Femur (tissue), 1 donor: ENCODE data around the gene SARS2.
A peak's percentile ranks its signal among the peaks of the same experiment; 100 is the strongest.
"Not testable (repeated sequence)": the region's sequence is repeated elsewhere in the genome, so short reads cannot be mapped to it uniquely, and the experiment has no call there.

Experiments used
- DNase-seq: peaks from one replicate; pipeline ENCODE4 v3.0.0-alpha.2; 2017

The SARS2 gene

DNA sequence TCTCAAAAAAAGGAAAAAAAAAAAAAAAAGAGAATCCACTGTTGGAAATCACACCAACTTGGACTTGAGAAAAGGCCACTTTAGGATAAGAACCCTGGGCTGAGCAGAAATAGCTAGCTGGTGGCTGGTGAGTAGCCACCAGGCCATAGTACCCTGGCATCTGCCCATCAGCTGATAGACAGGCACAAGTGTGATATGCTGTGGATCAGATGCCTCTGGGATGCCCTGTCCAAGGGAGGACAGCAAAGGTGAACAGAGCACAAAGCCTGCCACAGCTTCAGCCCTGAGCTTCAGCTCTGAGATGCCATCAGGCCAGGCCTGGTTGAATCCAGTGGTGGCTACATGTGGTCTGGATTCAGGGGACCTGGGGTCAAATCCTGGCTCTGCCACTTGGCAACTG is 39.9 kb downstream of the SARS2 start:
- no peak for DNase-seq

GRCh38 chr19:38889803-38890202 is 40.8 kb downstream of the SARS2 start:
- DNase-seq, result no peak

GRCh38 chr19:38888876-38889275 is 41.7 kb downstream of the SARS2 start:
- no peak for DNase-seq

- not testable (repeated sequence) for DNase-seq
Observed at GRCh38 chr19:38884691-38885090, 45.9 kb downstream of the SARS2 start.

GRCh38 chr19:38883286-38883685 is 47.3 kb downstream of the SARS2 start:
- DNase-seq, result no peak

DNA sequence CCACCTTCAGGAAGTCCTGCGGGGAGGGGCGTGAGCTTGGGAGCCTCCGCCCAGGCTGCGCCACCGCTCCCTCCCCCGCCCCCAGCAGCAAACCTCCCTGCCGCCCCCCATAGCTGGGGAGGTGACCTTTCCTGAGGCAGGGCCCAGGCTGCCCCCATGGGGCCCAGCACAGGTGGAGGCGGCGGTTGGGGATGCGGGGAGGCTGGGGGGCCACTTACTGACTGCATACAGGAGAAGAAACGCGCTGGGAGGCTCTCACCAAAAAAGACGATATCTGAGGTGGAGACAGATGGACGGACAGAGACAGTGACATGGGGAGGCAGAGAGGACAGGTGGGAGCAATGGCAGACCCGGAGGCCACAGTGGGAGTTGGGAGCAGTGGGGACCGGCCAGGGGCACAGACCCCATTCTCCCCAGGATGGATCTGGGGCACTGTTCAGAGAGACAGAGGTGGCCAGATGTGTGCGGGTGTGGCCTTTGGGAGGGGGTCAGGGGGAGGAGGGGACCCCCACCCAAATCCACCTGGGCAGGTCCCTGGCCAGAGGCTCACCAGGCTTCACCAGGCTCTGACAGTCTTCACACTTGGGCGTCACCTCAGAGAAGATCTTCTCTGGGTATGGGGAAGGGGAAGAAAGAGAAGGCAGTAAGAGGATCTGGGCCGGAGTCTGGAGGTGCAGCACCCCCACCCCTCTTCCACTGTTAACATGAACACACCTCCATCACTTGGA is 49.5 kb downstream of the SARS2 start:
- DNase-seq, result no peak

DNA sequence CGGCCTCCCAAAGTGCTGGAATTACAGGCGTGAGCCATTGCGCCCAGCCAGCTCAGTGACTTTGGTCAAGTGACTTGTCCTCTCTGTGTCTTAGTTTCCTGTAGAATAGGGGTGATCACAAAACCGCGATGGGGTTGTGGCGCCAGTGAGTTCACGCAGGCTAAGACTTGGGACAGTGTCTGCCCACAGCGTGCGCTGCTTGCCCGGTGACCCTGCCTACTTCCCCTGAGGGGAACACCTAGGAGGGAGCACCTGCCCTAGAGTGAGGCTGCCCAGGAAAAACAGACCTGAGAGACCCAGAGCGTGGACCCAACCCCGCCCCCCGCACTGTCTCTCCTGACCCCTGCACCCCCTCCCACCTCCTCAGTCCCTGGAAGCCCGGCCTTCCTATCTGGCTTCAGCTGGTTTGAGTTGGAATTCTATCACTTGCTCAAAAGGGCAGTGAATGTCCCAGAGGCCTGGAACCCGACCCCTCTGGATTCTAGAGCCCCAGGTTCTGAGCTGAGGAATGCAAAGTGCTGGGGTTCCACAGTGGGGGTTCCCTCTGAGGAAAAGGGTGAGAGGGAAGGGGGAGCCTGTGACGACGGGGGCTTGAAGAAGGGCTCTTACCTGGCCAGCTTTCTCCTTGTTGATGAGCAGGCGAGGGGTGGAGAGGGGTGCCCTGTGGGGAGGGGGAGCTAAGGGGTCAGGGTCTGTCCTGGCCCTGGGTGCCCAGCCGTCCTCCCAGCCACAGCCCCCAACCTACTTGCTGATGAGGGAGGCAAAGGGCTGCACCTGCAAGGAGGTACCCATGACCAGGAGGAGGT is 50.3 kb downstream of the SARS2 start:
- no peak for DNase-seq

DNA sequence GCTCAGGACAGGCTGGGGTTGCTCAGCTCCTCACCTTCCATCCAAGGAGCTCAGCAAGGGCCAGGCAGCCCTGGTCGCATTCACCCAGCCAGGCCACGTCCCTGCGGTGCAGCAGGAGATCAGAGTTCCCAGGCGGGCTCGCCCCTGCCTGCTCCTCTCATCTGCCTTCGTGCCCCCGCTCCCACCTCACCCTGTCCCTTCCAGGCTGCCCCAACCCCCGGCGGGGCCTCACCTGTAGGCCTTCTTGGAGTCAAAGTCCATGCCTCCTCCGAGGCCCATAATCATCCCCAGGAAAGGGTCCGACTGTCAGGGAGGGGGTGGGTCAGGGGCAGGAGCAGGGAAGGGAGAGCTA is 51.2 kb downstream of the SARS2 start:
- DNase-seq, result no peak

DNA sequence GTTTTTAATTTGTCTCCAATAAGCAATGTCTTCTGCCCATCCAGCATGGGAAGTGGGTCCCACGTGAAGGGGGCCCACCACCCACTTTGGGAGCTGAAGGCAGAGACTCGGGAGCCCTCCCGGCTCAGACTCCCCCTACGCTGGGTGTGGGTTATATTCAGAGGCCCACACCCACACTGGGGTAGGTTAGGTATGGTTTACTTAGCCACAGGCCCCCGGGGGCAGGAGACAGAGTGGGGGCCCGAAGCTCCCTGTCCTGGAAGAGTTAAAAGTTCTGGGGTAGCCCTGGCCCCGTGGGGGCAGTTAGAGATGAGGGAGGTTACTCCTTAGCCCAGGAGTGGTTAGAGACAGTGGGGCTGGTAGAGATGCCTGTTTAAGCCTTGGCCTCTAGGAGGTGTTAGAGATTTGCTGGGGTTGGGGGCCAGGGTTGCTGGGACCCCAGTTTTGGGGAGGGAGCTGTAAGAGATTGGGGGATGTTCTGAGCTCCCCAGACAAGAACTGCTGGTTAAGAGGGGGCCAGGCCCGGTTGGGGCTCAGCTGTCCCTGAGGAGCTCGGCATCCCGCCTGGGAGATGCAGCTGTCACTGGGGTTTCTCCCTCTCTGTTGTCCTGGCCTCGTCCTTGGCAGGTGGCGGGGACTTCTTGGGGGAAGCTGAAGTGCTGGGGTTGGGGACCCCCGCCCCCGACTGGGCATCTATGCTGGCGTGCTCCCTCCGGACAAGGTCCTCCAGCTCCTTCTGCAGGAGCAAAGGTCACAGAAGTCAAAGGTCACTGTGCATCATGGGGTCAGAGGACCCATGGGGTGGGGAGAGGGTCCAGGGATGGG is 51.8 kb downstream of the SARS2 start:
- DNase-seq, result no peak

GRCh38 chr19:38877781-38878574 is 52.6 kb downstream of the SARS2 start, which contains the start of gene RINL:
RINL (minus strand) TSS chr19:38878275; CDS start chr19:38876742, 1,533 bp downstream.
- peak; percentile 53 for DNase-seq

GRCh38 chr19:38875656-38876395 is 54.7 kb downstream of the SARS2 start:
- no peak for DNase-seq

GRCh38 chr19:38873400-38873799 is 57.2 kb downstream of the SARS2 start:
- DNase-seq, result not testable (repeated sequence)

- no peak for DNase-seq
Observed at GRCh38 chr19:38870612-38871011, 60.0 kb downstream of the SARS2 start.

GRCh38 chr19:38869836-38870607 is 60.5 kb downstream of the SARS2 start:
- DNase-seq, result peak; percentile 82

GRCh38 chr19:38869160-38869835 is 61.3 kb downstream of the SARS2 start:
- DNase-seq, result no peak

DNA sequence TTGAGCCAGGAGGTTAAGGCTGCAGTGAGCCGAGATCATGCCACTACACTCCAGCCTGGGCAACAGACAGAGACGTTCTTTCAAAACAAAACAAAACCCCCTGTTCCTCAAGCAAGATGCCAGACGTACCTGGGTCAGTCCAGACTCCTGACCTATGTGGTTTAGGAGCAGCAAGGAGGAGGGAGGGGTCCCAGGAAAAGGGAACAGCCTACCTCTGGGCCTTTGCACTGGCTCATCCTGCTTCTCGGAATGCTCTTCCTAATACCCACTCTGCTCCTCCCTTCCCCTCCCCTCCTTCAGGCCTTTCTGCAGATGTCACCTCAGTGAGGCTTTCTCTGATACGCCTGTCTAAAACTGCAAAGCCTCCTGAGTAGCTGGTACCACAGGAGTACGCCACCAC is 62.0 kb downstream of the SARS2 start:
- no peak for DNase-seq

DNA sequence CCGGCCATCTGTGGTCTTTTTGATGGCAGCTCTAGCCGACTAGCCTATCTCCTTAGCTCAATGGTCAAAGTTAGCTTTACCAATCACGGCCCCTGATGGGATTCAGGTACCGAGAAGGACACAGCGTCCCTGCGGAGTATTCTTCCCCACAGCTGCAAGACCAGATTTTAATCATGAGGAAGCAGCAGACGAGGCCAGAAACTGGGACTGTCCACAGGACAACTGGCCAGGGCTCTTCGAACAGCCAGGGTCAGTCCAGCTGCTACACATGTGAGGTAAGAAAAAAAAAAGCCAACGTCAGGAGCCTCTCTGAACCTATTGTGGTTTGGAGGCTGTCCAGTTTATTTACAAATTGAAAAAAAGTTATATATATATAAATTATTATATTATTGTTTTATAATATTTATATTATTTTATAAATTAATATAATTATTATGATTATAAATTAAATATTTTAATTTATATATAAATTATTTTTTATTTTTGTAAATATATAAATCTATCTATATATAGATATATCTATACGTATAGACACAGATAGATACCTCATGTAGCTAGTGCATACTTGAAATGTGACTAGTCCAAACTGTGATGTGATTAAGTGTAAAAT is 63.3 kb downstream of the SARS2 start:
- DNase-seq, result no peak
